A549 treated with RU486 at 1 μM for 4 hours (cell line): Measurements from ENCODE around the gene APOC1. TPM values are rescaled to one million over a fixed set of nuclear protein-coding genes. Genes with fewer than 3 reads are reported as not detected.

ENCODE experiments used
- total RNA-seq: library from RNA; stranded (reverse); fragments of 200-300 nt; extraction: Qiagen RNA extraction; gene quantifications from 5 replicates; pipeline ENCODE4 v1.2.3, GENCODE V29; 2022; ENCODE audit warnings: low read depth

The APOC1 gene
- total RNA-seq, result 102 to 147 TPM (median 119 TPM) in 5 replicates

GRCh38 chr19:44914433-44915206 lies at the start of gene APOC1:
Gene APOC1, plus strand, starts transcription at chr19:44914608. Its CDS starts 284 bp downstream, at chr19:44914892.

DNA sequence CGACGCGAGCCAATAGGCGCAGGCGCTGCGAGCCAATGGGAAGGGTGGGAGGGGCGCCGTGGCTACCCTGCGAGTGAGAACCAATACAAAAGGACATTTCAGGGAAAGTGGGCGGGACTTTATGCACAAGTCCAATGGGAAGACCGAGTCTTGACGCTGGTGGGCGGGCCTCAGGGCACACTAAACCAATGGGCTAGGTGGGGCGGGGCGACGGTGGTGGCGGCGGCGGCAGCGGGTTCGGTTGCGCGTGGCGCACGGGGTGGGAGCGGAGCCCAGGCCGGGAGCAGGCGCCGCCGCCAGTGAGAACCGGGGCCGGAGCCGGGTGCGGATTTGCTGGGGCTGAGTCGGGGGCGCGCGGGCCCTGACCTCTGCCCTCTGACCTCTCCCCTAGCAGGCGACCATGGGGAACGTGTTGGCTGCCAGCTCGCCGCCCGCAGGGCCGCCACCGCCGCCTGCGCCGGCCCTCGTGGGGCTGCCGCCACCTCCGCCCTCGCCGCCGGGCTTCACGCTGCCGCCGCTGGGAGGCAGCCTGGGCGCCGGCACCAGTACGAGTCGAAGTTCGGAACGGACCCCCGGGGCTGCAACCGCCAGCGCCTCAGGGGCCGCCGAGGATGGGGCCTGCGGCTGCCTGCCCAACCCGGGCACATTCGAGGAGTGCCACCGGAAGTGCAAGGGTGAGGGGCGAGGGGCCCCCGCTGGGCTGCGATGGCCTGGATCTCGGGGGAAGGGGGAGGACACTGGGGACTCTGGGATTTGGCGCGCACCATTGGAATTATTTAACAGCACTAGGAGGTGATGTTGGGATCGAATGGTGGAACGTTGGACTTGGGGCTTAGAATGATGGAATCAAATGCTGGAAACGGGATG lies 23.2 kb upstream of the APOC1 start, which contains the start of gene TOMM40:
TOMM40 (plus strand) TSS at position 239 of the 867 bp plus-strand sequence; CDS start at position 401, 162 bp downstream.

DNA sequence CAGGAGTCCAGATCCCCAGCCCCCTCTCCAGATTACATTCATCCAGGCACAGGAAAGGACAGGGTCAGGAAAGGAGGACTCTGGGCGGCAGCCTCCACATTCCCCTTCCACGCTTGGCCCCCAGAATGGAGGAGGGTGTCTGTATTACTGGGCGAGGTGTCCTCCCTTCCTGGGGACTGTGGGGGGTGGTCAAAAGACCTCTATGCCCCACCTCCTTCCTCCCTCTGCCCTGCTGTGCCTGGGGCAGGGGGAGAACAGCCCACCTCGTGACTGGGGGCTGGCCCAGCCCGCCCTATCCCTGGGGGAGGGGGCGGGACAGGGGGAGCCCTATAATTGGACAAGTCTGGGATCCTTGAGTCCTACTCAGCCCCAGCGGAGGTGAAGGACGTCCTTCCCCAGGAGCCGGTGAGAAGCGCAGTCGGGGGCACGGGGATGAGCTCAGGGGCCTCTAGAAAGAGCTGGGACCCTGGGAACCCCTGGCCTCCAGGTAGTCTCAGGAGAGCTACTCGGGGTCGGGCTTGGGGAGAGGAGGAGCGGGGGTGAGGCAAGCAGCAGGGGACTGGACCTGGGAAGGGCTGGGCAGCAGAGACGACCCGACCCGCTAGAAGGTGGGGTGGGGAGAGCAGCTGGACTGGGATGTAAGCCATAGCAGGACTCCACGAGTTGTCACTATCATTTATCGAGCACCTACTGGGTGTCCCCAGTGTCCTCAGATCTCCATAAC lies 8.8 kb upstream of the APOC1 start, which contains the start of gene APOE:
APOE (plus strand) TSS at position 360 of the 724 bp plus-strand sequence. CDS start 829 bp downstream, outside the sequence.

GRCh38 chr19:44942067-44942571 lies 27.7 kb downstream of the APOC1 start, which contains the start of gene APOC4:
Gene APOC4, plus strand, starts transcription at chr19:44942237. Its CDS starts 41 bp downstream, at chr19:44942278.

DNA sequence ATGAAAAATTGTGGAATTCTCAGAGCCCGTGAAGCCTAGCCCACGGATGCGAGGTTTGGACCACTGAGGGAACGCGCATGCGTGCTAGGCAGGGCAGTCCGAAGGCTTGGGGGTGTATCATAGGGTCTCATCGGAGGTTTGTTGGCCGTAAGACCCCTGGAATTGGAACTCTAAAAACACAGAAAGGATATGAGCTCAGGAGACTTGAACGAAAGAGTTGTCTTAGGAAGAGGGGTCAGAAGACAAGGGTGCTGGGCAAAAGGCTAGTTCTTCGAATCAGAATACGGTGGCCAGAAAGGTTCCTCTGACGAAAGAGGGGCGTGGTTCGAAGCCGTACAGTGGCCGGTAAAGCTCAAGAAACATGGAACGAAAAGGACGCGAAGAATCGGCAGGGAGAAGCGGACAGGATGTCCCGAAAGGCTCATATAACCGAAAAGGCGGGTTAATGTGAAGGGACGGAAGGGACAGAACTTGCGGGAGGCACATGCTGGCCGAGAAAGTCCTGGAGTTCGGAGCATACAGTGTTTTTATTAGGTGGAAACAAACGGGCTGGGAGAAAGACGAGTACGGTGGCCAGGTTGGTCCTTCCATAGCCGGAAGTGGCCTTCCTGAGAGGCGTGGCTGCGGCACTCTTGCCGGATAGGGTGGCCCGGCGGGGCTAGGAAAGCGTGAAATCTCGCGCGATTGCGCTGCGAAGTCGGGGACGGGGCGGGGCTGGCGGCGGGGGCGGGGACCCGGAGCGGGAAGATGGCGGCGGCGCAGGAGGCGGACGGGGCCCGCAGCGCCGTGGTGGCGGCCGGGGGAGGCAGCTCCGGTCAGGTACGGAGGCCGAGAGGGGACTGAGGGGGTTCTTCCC lies 40.5 kb downstream of the APOC1 start, which contains the start of gene CLPTM1:
CLPTM1 (plus strand) TSS at position 732 of the 856 bp plus-strand sequence; CDS start at position 748, 16 bp downstream.

Other genes with a start within 250 kb of the APOC1 start
- 7.5 to 10.1 TPM (median 9.3 TPM) in 5 replicates for gene CEACAM19, start 243.1 kb upstream of the APOC1 start, total RNA-seq
- gene CEACAM16, start 215.5 kb upstream of the APOC1 start, total RNA-seq, result 0.14 to 0.30 TPM (median 0.15 TPM) in 3 of 5 replicates, not detected in the others
- 48.8 to 104 TPM (median 82.2 TPM) in 5 replicates for gene BCL3, start 165.9 kb upstream of the APOC1 start, total RNA-seq
- gene CBLC, start 136.7 kb upstream of the APOC1 start, total RNA-seq, result 0.09 TPM in 1 of 5 replicates, not detected in the others
- 60.0 to 93.5 TPM (median 80.5 TPM) in 5 replicates for gene BCAM, start 105.5 kb upstream of the APOC1 start, total RNA-seq
- gene NECTIN2, start 68.3 kb upstream of the APOC1 start, total RNA-seq, result 74.0 to 90.3 TPM (median 81.2 TPM) in 5 replicates
- 191 to 268 TPM (median 252 TPM) in 5 replicates for gene TOMM40, start 23.4 kb upstream of the APOC1 start, total RNA-seq
- 10.9 to 21.6 TPM (median 15.6 TPM) in 5 replicates for gene APOE, start 8.8 kb upstream of the APOC1 start, total RNA-seq
- gene APOC4, start 27.6 kb downstream of the APOC1 start, total RNA-seq, result not detected in 5 replicates
- not detected in 5 replicates for gene APOC2, start 31.4 kb downstream of the APOC1 start, total RNA-seq
- gene CLPTM1, start 40.8 kb downstream of the APOC1 start, total RNA-seq, result 128 to 186 TPM (median 177 TPM) in 5 replicates
- gene RELB, start 86.9 kb downstream of the APOC1 start, total RNA-seq, result 33.4 to 57.6 TPM (median 51.4 TPM) in 5 replicates
- gene CLASRP, start 124.4 kb downstream of the APOC1 start, total RNA-seq, result 45.2 to 77.0 TPM (median 76.3 TPM) in 5 replicates
- 6.5 to 11.0 TPM (median 10.4 TPM) in 5 replicates for gene ZNF296, start 161.9 kb downstream of the APOC1 start, total RNA-seq
- 80.4 to 92.3 TPM (median 84.4 TPM) in 5 replicates for gene GEMIN7, start 164.7 kb downstream of the APOC1 start, total RNA-seq
- 20.7 to 33.8 TPM (median 30.5 TPM) in 5 replicates for gene PPP1R37, start 178.6 kb downstream of the APOC1 start, total RNA-seq
- 0.08 to 0.13 TPM (median 0.08 TPM) in 5 replicates for gene NKPD1, start 246.4 kb downstream of the APOC1 start, total RNA-seq